Measurements from ENCODE around the gene IFITM1.

Gene IFITM1

GRCh38 chr11:363948-364761, 50.3 kb downstream of the IFITM1 start:
- POLR2A ChIA-PET = interaction anchor here (0.6 to 1.4 kb wide), 3 partner anchors 9 to 112 kb away, joined by 3 to 8 read pairs (median 4); no protein-coding TSS in a partner anchor
- peak; percentile 43 to 66 (median 61) for DNase-seq
- 86% methylated on average over 18 of the region's 24 CpGs for WGBS (ENCODE audit: insufficient coverage)
- Histone ChIP-seq H3K4me1 (ENCODE audit: control extremely low read depth in 1 of 4, control insufficient read depth in 4 of 4, insufficient read depth in 4 of 4, low read length in 3 of 4) (peaks cover 0 to 9% (median 6%) of the 10 kb centered on the region in 4 experiments), H3K27ac (ENCODE audit: insufficient read depth in 1 of 2, low read depth in 1 of 2, low read length in 2 of 2, poor library complexity in 1 of 2, severe bottlenecking in 2 of 2) (no peak overlapping the region), H3K27me3 (replicated peaks in 2 of 5; ENCODE audit: control insufficient read depth in 4 of 5, insufficient read depth in 5 of 5, low read length in 4 of 5) (peaks cover 0 to 38% (median 20%) of the 10 kb centered on the region in 5 experiments), H3K9me3 (ENCODE audit: control extremely low read depth in 1 of 5, control insufficient read depth in 4 of 5, insufficient read depth in 2 of 5, low read depth in 1 of 5, low read length in 4 of 5) (peaks cover 0 to 15% (median 6%) of the 10 kb centered on the region in 5 experiments), H3K4me3 (ENCODE audit: control insufficient read depth in 1 of 7, extremely low read depth in 1 of 7, insufficient read depth in 4 of 7, low read depth in 2 of 7, low read length in 6 of 7) (no peak overlapping the region), H3K36me3 (ENCODE audit: control insufficient read depth in 4 of 4, insufficient read depth in 4 of 4, low read length in 3 of 4) (no peaks in the 10 kb centered on the region)
- CTCF ChIA-PET = interaction anchor here (0.6 to 5.6 kb wide), 19 partner anchors 8 to 183 kb away, joined by 3 to 37 read pairs (median 4); partner anchors contain the start of genes IFITM2, IFITM5 and PTDSS2

Data from common myeloid progenitor, CD34-positive (primary cell).